Thyroid gland (tissue), 4 donors: ENCODE measurements around the gene NRBF2.

ENCODE experiments used
- POLR2A ChIP-seq, 2 donors: fragments of 450-650 bp; IDR thresholded peaks; one replicate each; pipeline ENCODE4 v1.6.1; 2017; ENCODE audit warnings: antibody characterized with exemption in 2 of 2, mild to moderate bottlenecking in 2 of 2, moderate library complexity in 1 of 2
- TF ChIP-seq, protein P1 (sequence below), 6 experiments: fragments of 200-600 bp in 3 of 6; fragments of 450-650 bp in 3 of 6; sonication (generic) in 3 of 6; IDR thresholded peaks; one replicate each; pipeline ENCODE4 v1.5.1; 2016 to 2019; ENCODE audit warnings: antibody characterized with exemption in 6 of 6, mild to moderate bottlenecking in 2 of 6, inconsistent platforms in 1 of 6, moderate library complexity in 1 of 6

DNA sequence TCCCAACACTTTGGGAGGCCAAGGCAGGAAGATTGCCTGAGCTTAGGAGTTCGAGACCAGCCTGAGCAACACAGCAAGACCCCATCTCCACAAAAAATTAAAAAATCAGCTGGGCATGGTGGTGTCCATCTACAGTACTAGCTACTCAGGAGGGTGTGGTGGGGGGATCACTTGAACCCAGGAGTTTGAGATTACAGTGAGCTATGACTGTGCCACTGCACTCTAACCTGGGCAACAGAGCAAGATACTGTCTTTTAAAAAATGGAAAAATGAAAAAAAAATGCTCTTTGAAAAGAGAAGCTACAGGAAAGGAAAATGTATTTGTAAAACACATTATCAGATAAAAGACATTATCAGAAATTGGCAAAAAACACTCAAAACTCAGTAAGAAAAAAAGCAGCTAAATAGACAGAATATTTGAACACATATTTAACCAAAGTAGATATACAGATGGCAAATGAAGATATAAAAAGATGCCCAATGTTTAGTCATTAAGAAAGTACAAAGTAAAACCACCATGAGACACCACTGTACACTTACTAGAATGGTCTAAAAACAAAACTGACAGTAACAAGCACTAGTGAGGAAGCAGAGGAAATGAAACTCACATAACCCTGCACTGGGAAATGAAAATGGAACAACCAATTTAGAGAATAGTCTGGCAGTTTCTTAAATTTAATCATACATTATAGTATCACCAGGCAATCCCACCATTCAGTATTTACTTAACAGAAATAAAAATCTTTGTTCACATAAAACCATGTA lies 40.5 kb downstream of the NRBF2 start:
- TF ChIP-seq, protein P1, sequence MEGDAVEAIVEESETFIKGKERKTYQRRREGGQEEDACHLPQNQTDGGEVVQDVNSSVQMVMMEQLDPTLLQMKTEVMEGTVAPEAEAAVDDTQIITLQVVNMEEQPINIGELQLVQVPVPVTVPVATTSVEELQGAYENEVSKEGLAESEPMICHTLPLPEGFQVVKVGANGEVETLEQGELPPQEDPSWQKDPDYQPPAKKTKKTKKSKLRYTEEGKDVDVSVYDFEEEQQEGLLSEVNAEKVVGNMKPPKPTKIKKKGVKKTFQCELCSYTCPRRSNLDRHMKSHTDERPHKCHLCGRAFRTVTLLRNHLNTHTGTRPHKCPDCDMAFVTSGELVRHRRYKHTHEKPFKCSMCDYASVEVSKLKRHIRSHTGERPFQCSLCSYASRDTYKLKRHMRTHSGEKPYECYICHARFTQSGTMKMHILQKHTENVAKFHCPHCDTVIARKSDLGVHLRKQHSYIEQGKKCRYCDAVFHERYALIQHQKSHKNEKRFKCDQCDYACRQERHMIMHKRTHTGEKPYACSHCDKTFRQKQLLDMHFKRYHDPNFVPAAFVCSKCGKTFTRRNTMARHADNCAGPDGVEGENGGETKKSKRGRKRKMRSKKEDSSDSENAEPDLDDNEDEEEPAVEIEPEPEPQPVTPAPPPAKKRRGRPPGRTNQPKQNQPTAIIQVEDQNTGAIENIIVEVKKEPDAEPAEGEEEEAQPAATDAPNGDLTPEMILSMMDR (IDR thresholded peaks at IDR 0.05) = no peak
- TF ChIP-seq POLR2A (IDR thresholded peaks at IDR 0.05) = no peak
